ENCODE results near the gene ITGB1BP1. TPM values are rescaled to one million over a fixed set of nuclear protein-coding genes. Genes with fewer than 3 reads are reported as not detected.

ITGB1BP1 gene
- total and polyA plus RNA-seq, 7 donors: 47.5 to 138 (median 85.9) TPM

DNA sequence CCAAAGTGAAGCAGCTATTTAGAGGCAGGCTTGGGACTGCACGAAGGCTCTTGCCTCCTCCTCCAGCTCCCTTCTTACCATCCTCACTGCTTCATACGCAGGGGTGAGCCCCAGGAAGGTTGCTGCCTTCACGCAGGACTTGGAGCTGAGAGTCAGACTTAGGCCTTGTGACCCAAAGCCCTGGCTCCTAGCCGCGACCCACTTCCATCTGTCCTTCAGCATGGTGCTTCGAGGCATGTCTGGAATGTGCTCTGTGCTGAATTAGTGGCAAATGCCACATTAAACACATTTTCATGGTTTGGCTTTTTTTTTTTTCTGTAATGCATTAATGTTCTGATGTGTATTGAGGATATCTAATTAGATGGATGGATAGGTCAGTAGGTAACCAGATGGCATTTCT lies 37.5 kb downstream of the ITGB1BP1 start:
- Histone ChIP-seq H3K36me3 (ENCODE audit: insufficient read depth in 1 of 2, low read depth in 1 of 2) (peaks cover 0 to 12% of the 10 kb centered on the region in 2 donors), H3K4me3 (no peak overlapping the region), H3K4me1 (peaks cover 13% of the 10 kb centered on the region), H3K27ac (peak overlapping the region; percentile 58), H3K27me3 (ENCODE audit: insufficient read depth in 3 of 3, low read length in 2 of 3) (no peaks in the 10 kb centered on the region), H3K9me3 (no peaks in the 10 kb centered on the region)
- ATAC-seq (no peak), DNase-seq (no peak)
- TF ChIP-seq CTCF (IDR thresholded peaks at IDR 0.05): no peak
- intact Hi-C loops (cut with DNase I): no loop called here
- 51 to 81% (median 60%) methylated on average over 6 of the region's 6 CpGs for WGBS, 3 donors

DNA sequence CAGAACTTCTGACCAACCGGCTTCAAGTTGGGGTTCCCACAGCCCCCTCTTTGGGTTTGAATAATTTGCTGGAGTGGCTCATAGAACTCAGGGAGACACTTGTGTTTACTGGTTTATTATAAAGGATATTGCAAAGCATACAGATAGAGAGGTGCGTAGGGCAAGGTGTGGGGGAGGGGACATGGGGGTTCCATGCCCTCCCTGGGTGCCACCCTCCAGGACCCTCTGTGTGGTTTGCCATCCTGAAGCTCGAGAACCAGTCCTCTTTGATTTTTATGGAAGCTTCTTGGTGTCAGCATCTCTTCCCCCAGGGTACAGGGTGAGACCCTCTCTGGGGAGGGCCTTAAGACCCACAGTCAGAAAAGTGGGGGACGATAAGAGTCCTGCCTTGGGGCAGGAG lies 38.8 kb downstream of the ITGB1BP1 start:
- WGBS, 3 donors: 89 to 97% (median 95%) methylated on average over 4 of the region's 4 CpGs
- H3K4me3 ChIP-seq: no peak overlapping the region
- peaks cover 13% of the 10 kb centered on the region for H3K4me1 ChIP-seq
- H3K36me3 ChIP-seq (ENCODE audit: insufficient read depth in 1 of 2, low read depth in 1 of 2): peaks cover 0 to 11% of the 10 kb centered on the region in 2 donors
- H3K27ac ChIP-seq: no peak overlapping the region
- intact Hi-C loops (cut with DNase I): no loop called here
- ATAC-seq: no peak
- TF ChIP-seq CTCF (IDR thresholded peaks at IDR 0.05): no peak
- H3K9me3 ChIP-seq: no peaks in the 10 kb centered on the region
- no peaks in the 10 kb centered on the region for H3K27me3 ChIP-seq (ENCODE audit: insufficient read depth in 3 of 3, low read length in 2 of 3)
- no peak for DNase-seq

- no peaks in the 10 kb centered on the region for H3K27me3 ChIP-seq (ENCODE audit: insufficient read depth in 3 of 3, low read length in 2 of 3)
- peaks cover 13% of the 10 kb centered on the region for H3K4me1 ChIP-seq
- no peaks in the 10 kb centered on the region for H3K36me3 ChIP-seq (ENCODE audit: insufficient read depth in 1 of 2, low read depth in 1 of 2)
- no peak overlapping the region for H3K4me3 ChIP-seq
- no peak for ATAC-seq
- WGBS, 3 donors: 94 to 96% (median 95%) methylated on average over 6 of the region's 6 CpGs
- no peak for TF ChIP-seq CTCF (IDR thresholded peaks at IDR 0.05)
- intact Hi-C loops (cut with DNase I): no loop called here
- no peaks in the 10 kb centered on the region for H3K9me3 ChIP-seq
- no peak overlapping the region for H3K27ac ChIP-seq
- DNase-seq: no peak
Measured at GRCh38 chr2:9382604-9383235, 40.6 kb downstream of the ITGB1BP1 start.

DNA sequence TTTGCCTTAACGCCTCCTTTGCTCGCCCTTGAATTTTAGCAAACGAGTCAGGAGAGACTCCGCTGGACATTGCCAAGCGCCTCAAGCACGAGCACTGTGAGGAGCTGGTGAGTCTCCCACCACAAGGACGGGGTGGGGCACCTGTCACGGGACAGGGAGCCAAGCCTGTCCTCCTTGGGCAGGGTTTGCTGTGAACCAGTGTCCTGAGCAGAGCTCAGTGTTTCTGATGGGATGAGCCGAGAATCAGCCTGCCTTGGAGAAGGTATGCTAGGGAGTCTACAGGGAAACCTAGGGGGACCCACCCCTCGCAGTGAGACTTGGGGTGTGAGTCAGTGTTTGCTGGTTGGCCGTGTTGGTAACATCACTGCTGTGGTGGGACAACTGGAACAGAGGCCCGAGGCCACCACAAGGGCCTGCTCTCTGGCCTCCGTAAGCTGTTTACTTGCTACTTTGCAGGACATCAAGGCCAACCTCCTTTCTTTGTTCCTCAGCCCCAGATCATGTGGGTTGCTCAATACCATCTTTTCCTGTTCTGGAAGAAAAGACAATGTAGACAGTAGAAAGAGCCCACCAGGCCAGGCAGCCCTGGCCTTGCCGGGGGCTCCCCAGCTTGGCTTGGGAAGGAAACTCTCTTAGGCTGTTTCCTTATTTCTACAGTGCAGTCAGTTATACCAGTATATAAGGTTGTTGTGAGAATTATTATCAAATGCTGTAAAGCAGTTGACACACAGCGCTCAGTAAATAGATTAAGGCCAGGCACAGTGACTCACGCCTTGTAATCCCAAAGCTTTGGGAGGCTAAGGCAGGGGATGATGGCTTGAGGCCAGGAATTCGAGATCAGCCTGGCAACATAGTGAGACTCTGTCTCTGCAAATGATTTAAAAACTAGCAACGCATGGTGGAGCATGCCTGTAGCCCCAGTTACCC lies 42.4 kb downstream of the ITGB1BP1 start:
- H3K4me1 ChIP-seq: peaks cover 1% of the 10 kb centered on the region
- H3K27me3 ChIP-seq (ENCODE audit: insufficient read depth in 3 of 3, low read length in 2 of 3): no peaks in the 10 kb centered on the region
- TF ChIP-seq CTCF (IDR thresholded peaks at IDR 0.05): no peak
- intact Hi-C loops (cut with DNase I): no loop called here
- WGBS, 3 donors: 70 to 78% (median 71%) methylated on average over 18 of the region's 18 CpGs
- H3K4me3 ChIP-seq: no peak overlapping the region
- DNase-seq (peak; percentile 64 to 82), ATAC-seq (peak in 3 of 4 donors; percentile 49 to 73 (median 54))
- H3K9me3 ChIP-seq: no peaks in the 10 kb centered on the region
- peak overlapping the region; percentile 20 for H3K27ac ChIP-seq
- H3K36me3 ChIP-seq (ENCODE audit: insufficient read depth in 1 of 2, low read depth in 1 of 2): no peaks in the 10 kb centered on the region

Measured in psoas muscle (tissue), 8 donors.